SH-SY5Y (cell line): ENCODE data around the gene KIAA0232.

Source experiments
- GATA2 ChIP-seq: IDR thresholded peaks from 2 replicates; pipeline ENCODE4 v1.6.1; 2011; ENCODE audit warnings: mild to moderate bottlenecking, low read depth, low read length
- GATA3 ChIP-seq: IDR thresholded peaks from 2 replicates; pipeline ENCODE4 v1.6.1; 2011; ENCODE audit warnings: low read depth, mild to moderate bottlenecking, low read length, moderate library complexity

The KIAA0232 gene

GRCh38 chr4:6806924-6807626 lies 24.5 kb downstream of the KIAA0232 start:
- TF ChIP-seq GATA3 (no peak), GATA2 (no peak)

GRCh38 chr4:6808259-6808658 lies 25.7 kb downstream of the KIAA0232 start:
- TF ChIP-seq GATA3 (no peak), GATA2 (no peak)

- no peak for TF ChIP-seq GATA3
- TF ChIP-seq GATA2: no peak
These were observed 28.6 kb downstream of the KIAA0232 start for GRCh38 chr4:6811165-6811564.

- TF ChIP-seq GATA2: no peak
- no peak for TF ChIP-seq GATA3
These were observed 30.2 kb downstream of the KIAA0232 start for GRCh38 chr4:6812766-6813165.

- TF ChIP-seq GATA2: no peak
- no peak for TF ChIP-seq GATA3
These were observed 31.2 kb downstream of the KIAA0232 start for GRCh38 chr4:6813725-6814124.

GRCh38 chr4:6815029-6815836 lies 32.7 kb downstream of the KIAA0232 start:
- TF ChIP-seq GATA3 (no peak), GATA2 (no peak)

- TF ChIP-seq GATA3: no peak
- no peak for TF ChIP-seq GATA2
These were observed 36.8 kb downstream of the KIAA0232 start for GRCh38 chr4:6819295-6819694.

GRCh38 chr4:6820695-6821094 lies 38.2 kb downstream of the KIAA0232 start:
- TF ChIP-seq GATA2: no peak
- no peak for TF ChIP-seq GATA3

- TF ChIP-seq GATA2 (no peak), GATA3 (no peak)
These were observed 41.5 kb downstream of the KIAA0232 start for GRCh38 chr4:6824071-6824470.

GRCh38 chr4:6824772-6825402 lies 42.4 kb downstream of the KIAA0232 start:
- TF ChIP-seq GATA3 (no peak), GATA2 (no peak)

- TF ChIP-seq GATA3: no peak
- no peak for TF ChIP-seq GATA2
These were observed 42.9 kb downstream of the KIAA0232 start for GRCh38 chr4:6825403-6825802.

- TF ChIP-seq GATA2 (no peak), GATA3 (no peak)
These were observed 44.4 kb downstream of the KIAA0232 start for GRCh38 chr4:6826781-6827508.

GRCh38 chr4:6829086-6829485 lies 46.6 kb downstream of the KIAA0232 start:
- TF ChIP-seq GATA2 (no peak), GATA3 (no peak)

GRCh38 chr4:6834867-6835266 lies 52.3 kb downstream of the KIAA0232 start:
- no peak for TF ChIP-seq GATA2
- TF ChIP-seq GATA3: no peak
